Right lobe of liver (tissue), 4 donors: ENCODE measurements around the gene CHMP6.

ENCODE experiments used
- POLR2A ChIP-seq: fragments of 450-650 bp; IDR thresholded peaks from one replicate; pipeline ENCODE4 v1.6.1; 2017; ENCODE audit warnings: antibody characterized with exemption, mild to moderate bottlenecking
- TF ChIP-seq, protein P1 (sequence below), 4 donors: fragments of 200-600 bp in 3 of 4; fragments of 450-650 bp in 1 of 4; IDR thresholded peaks; one replicate each; pipeline versions ENCODE4 v1.5.1 to v1.8.0; 2016 to 2022; ENCODE audit warnings: antibody characterized with exemption in 4 of 4, mild to moderate bottlenecking in 2 of 4
- donor health status: DM: no; HTN: no; CAD: no.
- donor health status: DM: no; HTN: no; CAD: no.
- donor health status: DM: no; HTN: yes; CAD: no.

DNA sequence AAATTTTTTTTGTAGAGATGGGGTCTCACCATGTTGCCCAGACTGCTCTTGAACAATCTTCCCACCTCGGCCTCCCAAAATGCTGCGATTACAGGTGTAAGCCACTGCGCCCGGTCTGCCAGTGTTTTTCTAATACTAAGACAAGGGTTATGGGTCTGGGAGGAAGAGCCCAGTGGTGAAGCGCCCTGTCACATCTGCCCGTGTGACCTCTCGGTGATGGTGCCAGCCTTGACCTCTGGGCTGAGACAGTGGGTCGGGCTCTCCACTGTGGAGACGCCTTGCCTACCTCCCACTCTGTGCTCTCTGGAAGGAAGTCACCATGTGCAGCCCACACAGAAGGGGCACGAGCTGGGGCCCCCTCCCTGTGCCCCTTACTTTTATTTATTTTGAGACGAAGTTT lies 38.2 kb downstream of the CHMP6 start:
- TF ChIP-seq, protein P1, sequence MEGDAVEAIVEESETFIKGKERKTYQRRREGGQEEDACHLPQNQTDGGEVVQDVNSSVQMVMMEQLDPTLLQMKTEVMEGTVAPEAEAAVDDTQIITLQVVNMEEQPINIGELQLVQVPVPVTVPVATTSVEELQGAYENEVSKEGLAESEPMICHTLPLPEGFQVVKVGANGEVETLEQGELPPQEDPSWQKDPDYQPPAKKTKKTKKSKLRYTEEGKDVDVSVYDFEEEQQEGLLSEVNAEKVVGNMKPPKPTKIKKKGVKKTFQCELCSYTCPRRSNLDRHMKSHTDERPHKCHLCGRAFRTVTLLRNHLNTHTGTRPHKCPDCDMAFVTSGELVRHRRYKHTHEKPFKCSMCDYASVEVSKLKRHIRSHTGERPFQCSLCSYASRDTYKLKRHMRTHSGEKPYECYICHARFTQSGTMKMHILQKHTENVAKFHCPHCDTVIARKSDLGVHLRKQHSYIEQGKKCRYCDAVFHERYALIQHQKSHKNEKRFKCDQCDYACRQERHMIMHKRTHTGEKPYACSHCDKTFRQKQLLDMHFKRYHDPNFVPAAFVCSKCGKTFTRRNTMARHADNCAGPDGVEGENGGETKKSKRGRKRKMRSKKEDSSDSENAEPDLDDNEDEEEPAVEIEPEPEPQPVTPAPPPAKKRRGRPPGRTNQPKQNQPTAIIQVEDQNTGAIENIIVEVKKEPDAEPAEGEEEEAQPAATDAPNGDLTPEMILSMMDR (IDR thresholded peaks at IDR 0.05) = no peak
- TF ChIP-seq POLR2A = no peak
